Panc1 (cell line): ENCODE results near the gene HS3ST3A1. TPM values are rescaled to one million over a fixed set of nuclear protein-coding genes. Genes with fewer than 3 reads are reported as not detected.

Experiments used
- ATAC-seq: fragments of 200-7000 bp; cut with Tn5 transposase; 2 replicates; pipeline ENCODE4 v1.9.1; 2020; ENCODE audit warnings: mild to moderate bottlenecking, moderate library complexity
- BruUV-seq: library from RNA; stranded (reverse); fragments of 400-500 nt; replicated peaks from 2 replicates; lab custom pipeline; 2021; lab: Mats Ljungman, UMichigan
- CTCF ChIA-PET: fragments of 300-600 bp; sonication (Branson Sonifier 250); formaldehyde crosslinking; loops from one replicate; lab custom pipeline; 2022; ENCODE audit warnings: antibody characterized with exemption; lab: Charles Lee
- POLR2A ChIA-PET: fragments of 300-600 bp; sonication (Branson Sonifier 250); formaldehyde crosslinking; loops from one replicate; lab custom pipeline; 2022; ENCODE audit warnings: antibody characterized with exemption; lab: Charles Lee
- DNase-seq: peaks from one replicate; pipeline ENCODE4 v3.0.0-alpha.2; 2010; ENCODE audit warnings: low read depth, low spot score
- H3K27ac ChIP-seq: 2 replicates; pipeline ENCODE4 v1.5.1; 2011; ENCODE audit warnings: mild to moderate bottlenecking, low read length, inconsistent platforms
- H3K27me3 ChIP-seq: fragments of 200-500 bp; sonication (Bioruptor generic); 2 replicates; pipeline ENCODE4 v1.6.0; 2014; ENCODE audit warnings: low read length, inconsistent platforms; ENCODE audit not compliant: control insufficient read depth, insufficient read depth
- H3K36me3 ChIP-seq: fragments of 200-500 bp; sonication (Bioruptor generic); 2 replicates; pipeline ENCODE4 v1.5.1; 2014; ENCODE audit warnings: inconsistent platforms, mild to moderate bottlenecking, low read length, moderate library complexity; ENCODE audit not compliant: control insufficient read depth, insufficient read depth
- H3K4me1 ChIP-seq: 2 replicates; pipeline ENCODE4 v1.5.1; 2011; ENCODE audit warnings: inconsistent platforms, mild to moderate bottlenecking, low read length, moderate library complexity; ENCODE audit not compliant: control insufficient read depth, insufficient read depth
- H3K4me3 ChIP-seq, 2 experiments: 2 replicates each; pipeline ENCODE4 v1.5.1; 2011 to 2012; ENCODE audit warnings: low read depth in 2 of 2, low read length in 2 of 2, mild to moderate bottlenecking in 2 of 2, inconsistent platforms in 1 of 2, moderate library complexity in 1 of 2
- H3K9me3 ChIP-seq: fragments of 200-500 bp; sonication (Bioruptor generic); 2 replicates; pipeline ENCODE4 v1.5.1; 2014; ENCODE audit warnings: low read depth, mild to moderate bottlenecking, inconsistent platforms, low read length, moderate library complexity; ENCODE audit not compliant: control insufficient read depth, insufficient read depth
- POLR2AphosphoS5 ChIP-seq: IDR thresholded peaks from 2 replicates; pipeline ENCODE4 v1.6.1; 2012; ENCODE audit warnings: mild to moderate bottlenecking, low read depth, low read length, moderate library complexity
- REST ChIP-seq, 2 experiments: IDR thresholded peaks; 2 replicates each; pipeline ENCODE4 v1.6.1; 2011 to 2012; ENCODE audit warnings: low read depth in 2 of 2, control low read depth in 1 of 2, low read length in 1 of 2, mild to moderate bottlenecking in 1 of 2, moderate library complexity in 1 of 2; ENCODE audit not compliant: insufficient read depth in 1 of 2
- SIN3A ChIP-seq: IDR thresholded peaks from 2 replicates; pipeline ENCODE4 v1.6.1; 2012; ENCODE audit warnings: low read depth, mild to moderate bottlenecking, low read length, moderate library complexity, borderline replicate concordance; ENCODE audit not compliant: insufficient read depth
- TCF7L2 ChIP-seq: IDR thresholded peaks from 2 replicates; pipeline ENCODE4 v1.6.1; 2011; ENCODE audit warnings: mild to moderate bottlenecking, low read depth, low read length, inconsistent platforms
- in situ Hi-C: cut with HindIII; loops from 2 replicates; pipeline ENCODE4 v1.10.0; 2016; ENCODE audit warnings: low sequenced_read_pairs, low pct_unique_long_range_greater_than_20kb
- intact Hi-C: fragments of 100-400 bp; cut with micrococcal nuclease; formaldehyde crosslinking; loops from one replicate; pipeline ENCODE4 v1.10.0; 2022; ENCODE audit not compliant: unreplicated experiment
- total RNA-seq: library from RNA; stranded (reverse); gene quantifications from one replicate; pipeline ENCODE4 v1.2.1, GENCODE V29; 2021; ENCODE audit not compliant: unreplicated experiment
- TF ChIP-seq, protein P1 (sequence below): fragments of 450-650 bp; IDR thresholded peaks from 2 replicates; pipeline ENCODE4 v1.5.1; 2017; ENCODE audit warnings: mild to moderate bottlenecking

The HS3ST3A1 gene
- total RNA-seq, 1 experiment from 2014 or later: 0.31 TPM

- no peak for ATAC-seq
- Histone ChIP-seq H3K27me3 (no peaks in the 10 kb centered on the region), H3K4me3 (no peak overlapping the region), H3K9me3 (no peaks in the 10 kb centered on the region), H3K27ac (no peak overlapping the region), H3K36me3 (no peaks in the 10 kb centered on the region), H3K4me1 (no peaks in the 10 kb centered on the region)
- ChIA-PET POLR2A (no interaction called here), CTCF (no interaction called here)
- in situ Hi-C loops (no loop called here), intact Hi-C loops (no loop called here)
- no peak for TF ChIP-seq SIN3A
- TF ChIP-seq POLR2AphosphoS5: no peak
- TF ChIP-seq, protein P1, sequence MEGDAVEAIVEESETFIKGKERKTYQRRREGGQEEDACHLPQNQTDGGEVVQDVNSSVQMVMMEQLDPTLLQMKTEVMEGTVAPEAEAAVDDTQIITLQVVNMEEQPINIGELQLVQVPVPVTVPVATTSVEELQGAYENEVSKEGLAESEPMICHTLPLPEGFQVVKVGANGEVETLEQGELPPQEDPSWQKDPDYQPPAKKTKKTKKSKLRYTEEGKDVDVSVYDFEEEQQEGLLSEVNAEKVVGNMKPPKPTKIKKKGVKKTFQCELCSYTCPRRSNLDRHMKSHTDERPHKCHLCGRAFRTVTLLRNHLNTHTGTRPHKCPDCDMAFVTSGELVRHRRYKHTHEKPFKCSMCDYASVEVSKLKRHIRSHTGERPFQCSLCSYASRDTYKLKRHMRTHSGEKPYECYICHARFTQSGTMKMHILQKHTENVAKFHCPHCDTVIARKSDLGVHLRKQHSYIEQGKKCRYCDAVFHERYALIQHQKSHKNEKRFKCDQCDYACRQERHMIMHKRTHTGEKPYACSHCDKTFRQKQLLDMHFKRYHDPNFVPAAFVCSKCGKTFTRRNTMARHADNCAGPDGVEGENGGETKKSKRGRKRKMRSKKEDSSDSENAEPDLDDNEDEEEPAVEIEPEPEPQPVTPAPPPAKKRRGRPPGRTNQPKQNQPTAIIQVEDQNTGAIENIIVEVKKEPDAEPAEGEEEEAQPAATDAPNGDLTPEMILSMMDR: no peak
- no peak for TF ChIP-seq REST (IDR thresholded peaks at IDR 0.05; ENCODE audit: insufficient read depth in 1 of 2, low read depth in 2 of 2, low read length in 1 of 2)
- TF ChIP-seq TCF7L2: no peak
- DNase-seq: no peak
- BruUV-seq: no TSS peak
Measured at GRCh38 chr17:13477180-13477611, 124.5 kb downstream of the HS3ST3A1 start.

DNA sequence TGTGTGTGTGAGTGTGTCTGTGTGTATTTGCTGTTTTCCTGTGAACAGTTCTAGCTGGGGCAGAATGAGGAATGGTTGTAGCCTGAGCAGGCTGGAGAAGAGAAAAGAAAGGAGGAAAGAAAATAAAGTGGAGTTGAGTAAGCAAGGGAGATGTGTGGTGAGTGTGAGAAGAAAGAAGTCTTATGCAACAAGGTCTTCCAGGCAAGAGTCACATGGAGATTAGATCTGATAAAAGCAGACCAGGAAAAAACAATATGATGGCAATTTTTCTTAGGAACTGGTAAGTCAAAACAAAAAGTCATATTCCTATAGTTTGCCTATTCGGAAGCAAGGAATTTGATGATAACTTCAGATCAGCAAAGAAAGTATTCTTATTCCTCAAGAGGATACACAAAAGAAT lies 125.0 kb downstream of the HS3ST3A1 start:
- no peak overlapping the region for H3K27ac ChIP-seq
- H3K4me1 ChIP-seq: no peaks in the 10 kb centered on the region
- DNase-seq (no peak), ATAC-seq (no peak)
- H3K36me3 ChIP-seq: no peaks in the 10 kb centered on the region
- intact Hi-C loops: no loop called here
- TF ChIP-seq REST (IDR thresholded peaks at IDR 0.05; ENCODE audit: insufficient read depth in 1 of 2, low read depth in 2 of 2, low read length in 1 of 2) (no peak), SIN3A (no peak), POLR2AphosphoS5 (no peak), TCF7L2 (no peak)
- TF ChIP-seq, protein P1: no peak
- in situ Hi-C loops: no loop called here
- no peaks in the 10 kb centered on the region for H3K9me3 ChIP-seq
- no peak overlapping the region for H3K4me3 ChIP-seq
- CTCF ChIA-PET: no interaction called here
- BruUV-seq: no TSS peak
- POLR2A ChIA-PET: no interaction called here
- no peaks in the 10 kb centered on the region for H3K27me3 ChIP-seq
